Measurements from ENCODE around the gene POC1A. TPM values are rescaled to one million over a fixed set of nuclear protein-coding genes. Genes with fewer than 3 reads are reported as not detected.

Gene POC1A
- total and polyA plus RNA-seq, 2 donors (not counting 1 experiment from before 2014, with no cell fraction given) = 1.7 to 2.8 TPM

GRCh38 chr3:52110502-52110901 lies 43.7 kb downstream of the POC1A start:
- H2AFZ ChIP-seq (ENCODE audit: insufficient read depth, low read depth, low read length, poor library complexity, severe bottlenecking) = no peak overlapping the region
- no peak overlapping the region for H3K9ac ChIP-seq (ENCODE audit: low read length)

More at GRCh38 chr3:52110502-52110901, 43.7 kb downstream of the POC1A start:
- Histone ChIP-seq H3K4me3 (ENCODE audit: control extremely low read depth in 1 of 5, extremely low read depth in 1 of 5, insufficient read depth in 1 of 5, low read depth in 2 of 5, low read length in 4 of 5) (no peak overlapping the region), H3K27ac (ENCODE audit: low read length in 2 of 2) (no peak overlapping the region), H3K27me3 (replicated peaks in 1 of 4; ENCODE audit: control extremely low read depth in 1 of 4, control insufficient read depth in 3 of 4, insufficient read depth in 4 of 4, low read length in 3 of 4) (no peaks in the 10 kb centered on the region), H3K36me3 (replicated peaks in 1 of 2; ENCODE audit: control extremely low read depth in 1 of 2, control insufficient read depth in 1 of 2, extremely low read depth in 1 of 2, insufficient read depth in 2 of 2, low read length in 1 of 2) (no peaks in the 10 kb centered on the region), H4K20me1 (ENCODE audit: control insufficient read depth, insufficient read depth, low read length, poor library complexity, severe bottlenecking) (no peaks in the 10 kb centered on the region), H3K9me3 (ENCODE audit: control extremely low read depth in 1 of 3, control insufficient read depth in 2 of 3, insufficient read depth in 1 of 3, low read length in 2 of 3) (no peaks in the 10 kb centered on the region), H3K4me2 (replicated peaks; ENCODE audit: low read depth, low read length, poor library complexity, severe bottlenecking) (no peak overlapping the region), H3K79me2 (ENCODE audit: control insufficient read depth, insufficient read depth, low read length) (no peaks in the 10 kb centered on the region), H3K4me1 (ENCODE audit: control insufficient read depth in 2 of 2, insufficient read depth in 2 of 2, low read length in 2 of 2) (peaks cover 0 to 7% of the 10 kb centered on the region in 2 donors)
- ATAC-seq (ENCODE audit: low read depth) (no peak), DNase-seq (no peak)
- intact Hi-C loops (cut with micrococcal nuclease) = no loop called here
- CTCF ChIA-PET = interaction anchor here (1.1 kb wide), 1 partner anchor 13 kb away, joined by 3 read pairs; no protein-coding TSS in a partner anchor
- Mint-ChIP-seq H3K4me1 (peaks cover 3% of the 10 kb centered on the region), H3K4me3 (no peak overlapping the region), H3K9me3 (ENCODE audit: insufficient read depth) (no peaks in the 10 kb centered on the region), H3K27ac (no peak overlapping the region), H3K27me3 (no peaks in the 10 kb centered on the region)
- TF ChIP-seq EZH2 (IDR thresholded peaks at IDR 0.05; ENCODE audit: borderline replicate concordance, insufficient read depth, low read depth, low read length, poor library complexity, severe bottlenecking) (no peak), CTCF (IDR thresholded peaks at IDR 0.05) (no peak)
- POLR2A ChIA-PET = no interaction called here
- 94% methylated on average over 2 of the region's 2 CpGs for WGBS (ENCODE audit: insufficient coverage)
